CD4-positive, alpha-beta T cell treated with Interleukin-2 at 100 ng/mL for 4 hours (primary cell): Measurements from ENCODE around the gene FUS.
"Not testable (repeated sequence)": the region's sequence is repeated elsewhere in the genome, so short reads cannot be mapped to it uniquely, and the experiment has no call there.

Experiments
- DNase-seq: peaks from one replicate; pipeline ENCODE4 v3.0.0-alpha.2; 2020; ENCODE audit warnings: low spot score

The FUS gene

GRCh38 chr16:31143694-31144148 is 36.2 kb upstream of the FUS start:
- no peak for DNase-seq

GRCh38 chr16:31144418-31144817 is 35.5 kb upstream of the FUS start:
- not testable (repeated sequence) for DNase-seq

- no peak for DNase-seq
These were observed 34.4 kb upstream of the FUS start for GRCh38 chr16:31145398-31145990.

- no peak for DNase-seq
These were observed 32.4 kb upstream of the FUS start for GRCh38 chr16:31147574-31147973.

- no peak for DNase-seq
These were observed 31.6 kb upstream of the FUS start for GRCh38 chr16:31148281-31148728.

- DNase-seq, result no peak
These were observed 31.0 kb upstream of the FUS start for GRCh38 chr16:31148896-31149295.

GRCh38 chr16:31149332-31149731 is 30.6 kb upstream of the FUS start:
- DNase-seq, result no peak

- no peak for DNase-seq
These were observed 29.7 kb upstream of the FUS start, which contains the start of gene PRSS36 for GRCh38 chr16:31149894-31150890. PRSS36 (minus strand) TSS chr16:31150066; CDS start chr16:31150035, 31 bp downstream.

GRCh38 chr16:31150976-31151375 is 29.0 kb upstream of the FUS start:
- not testable (repeated sequence) for DNase-seq

- no peak for DNase-seq
These were observed 22.8 kb upstream of the FUS start for GRCh38 chr16:31157136-31157535.

GRCh38 chr16:31167315-31167714 is 12.6 kb upstream of the FUS start:
- DNase-seq, result no peak

- no peak for DNase-seq
These were observed 11.1 kb upstream of the FUS start for GRCh38 chr16:31168848-31169247.

- not testable (repeated sequence) for DNase-seq
These were observed 9.9 kb upstream of the FUS start for GRCh38 chr16:31170048-31170447.

- peak; percentile 53 for DNase-seq
These were observed 2.8 kb upstream of the FUS start for GRCh38 chr16:31177136-31177535.

- no peak for DNase-seq
These were observed 656 bp upstream of the FUS start for GRCh38 chr16:31179219-31179746.

- DNase-seq, result peak; percentile 15
These were observed 1.3 kb downstream of the FUS start for GRCh38 chr16:31181102-31181830.

GRCh38 chr16:31182391-31182790 is 2.5 kb downstream of the FUS start:
- no peak for DNase-seq

GRCh38 chr16:31183432-31184428 is 3.8 kb downstream of the FUS start:
- no peak for DNase-seq

- DNase-seq, result no peak
These were observed 4.9 kb downstream of the FUS start for GRCh38 chr16:31184888-31185287.

- DNase-seq, result no peak
These were observed 5.4 kb downstream of the FUS start for GRCh38 chr16:31185339-31185738.

GRCh38 chr16:31186176-31186575 is 6.2 kb downstream of the FUS start:
- DNase-seq, result no peak
